ENCODE results near the gene GNAT3. TPM values are rescaled to one million over a fixed set of nuclear protein-coding genes. Genes with fewer than 3 reads are reported as not detected.

Gene GNAT3
- total RNA-seq, 1 experiment from 2014 or later, result 1.6 TPM

DNA sequence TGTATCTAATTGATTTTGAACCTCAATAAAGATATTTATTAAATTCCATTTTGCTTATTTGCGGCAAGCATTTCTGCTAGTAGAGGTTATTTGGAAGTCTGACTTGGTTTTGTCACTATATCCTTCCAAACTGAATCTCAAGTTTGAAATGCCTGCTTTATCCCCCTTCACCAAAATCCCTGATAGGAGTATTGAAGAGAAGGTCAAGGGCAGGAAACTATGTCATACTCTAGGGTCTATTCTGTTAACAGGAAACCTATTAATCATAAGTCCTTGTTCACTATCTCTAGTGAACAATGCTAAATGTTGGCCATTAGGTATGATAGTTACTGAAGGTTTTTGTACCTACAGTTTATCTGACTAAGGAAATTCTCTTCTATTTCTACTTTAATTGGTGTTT, 11.5 kb downstream of the GNAT3 start:
- DNase-seq (ENCODE audit: low read depth), result no peak

DNA sequence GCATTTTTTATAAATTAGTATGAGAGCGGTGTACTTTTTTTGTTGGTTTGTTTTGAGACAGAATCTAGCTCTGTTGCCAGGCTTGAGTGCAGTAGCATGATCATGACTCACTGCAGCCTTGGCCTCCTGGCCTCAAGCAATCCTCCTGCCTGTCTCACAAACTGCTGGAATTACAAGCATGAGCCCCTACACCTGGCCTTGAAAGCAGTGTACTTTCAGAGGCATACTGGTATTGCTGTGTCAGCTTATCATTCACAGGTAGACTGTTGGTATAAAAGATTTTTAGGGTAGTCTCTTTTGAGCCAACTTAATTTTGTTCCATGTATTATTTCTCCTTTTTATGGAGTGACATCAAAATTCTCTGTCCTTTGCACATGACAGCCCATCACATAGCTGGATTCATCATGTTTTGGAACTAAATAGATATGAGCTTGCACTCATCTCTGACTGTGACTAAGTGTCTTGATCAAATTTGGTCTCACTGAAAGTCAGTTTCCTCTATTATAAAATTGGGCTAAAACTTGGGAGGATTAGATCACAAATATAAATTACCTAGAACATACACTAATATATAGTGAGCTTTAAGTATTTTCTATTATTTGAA, 12.4 kb downstream of the GNAT3 start:
- DNase-seq (ENCODE audit: low read depth), result peak; percentile 96

DNA sequence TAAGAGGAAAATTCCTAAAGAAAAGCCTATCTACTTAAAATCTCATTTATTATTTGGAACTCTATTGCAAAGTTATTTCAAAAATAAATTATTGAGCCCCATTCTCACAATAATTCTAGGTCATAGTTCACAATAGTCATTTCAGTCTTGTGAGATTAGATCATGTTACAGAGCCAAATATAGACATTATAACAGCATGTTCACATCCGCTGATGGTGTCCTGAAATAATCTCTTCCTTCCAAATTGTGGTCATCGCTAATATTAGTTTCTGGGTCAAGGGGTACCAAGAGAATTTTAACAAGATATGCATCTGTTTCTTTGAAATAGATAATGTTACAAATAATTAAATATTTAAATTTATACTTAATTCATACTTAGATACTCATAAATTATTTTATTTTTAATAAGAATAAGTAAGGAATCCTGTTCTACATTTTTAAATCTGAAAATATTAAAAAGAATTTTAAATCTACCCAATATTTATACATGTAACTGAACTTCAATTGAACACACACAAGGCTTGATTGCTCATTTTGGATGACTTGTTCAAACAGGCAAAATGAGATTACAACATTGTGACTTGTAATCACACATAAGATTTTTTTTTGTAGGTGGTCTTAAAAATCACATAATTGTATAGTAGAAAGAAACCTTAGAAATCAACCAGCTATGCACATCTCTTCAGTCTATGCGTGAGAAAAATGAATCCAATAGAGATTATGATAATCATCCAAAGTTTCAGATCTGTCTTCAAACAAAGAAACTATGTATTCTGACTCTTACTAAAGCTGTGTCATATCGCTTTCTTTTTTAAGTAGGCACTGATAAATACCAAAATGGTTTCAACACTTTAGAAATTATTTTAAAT, 13.1 kb downstream of the GNAT3 start:
- peak; percentile 60 for DNase-seq (ENCODE audit: low read depth)

- peak; percentile 56 for DNase-seq (ENCODE audit: low read depth)
Measured at GRCh38 chr7:80496586-80496985, 15.3 kb downstream of the GNAT3 start.

DNA sequence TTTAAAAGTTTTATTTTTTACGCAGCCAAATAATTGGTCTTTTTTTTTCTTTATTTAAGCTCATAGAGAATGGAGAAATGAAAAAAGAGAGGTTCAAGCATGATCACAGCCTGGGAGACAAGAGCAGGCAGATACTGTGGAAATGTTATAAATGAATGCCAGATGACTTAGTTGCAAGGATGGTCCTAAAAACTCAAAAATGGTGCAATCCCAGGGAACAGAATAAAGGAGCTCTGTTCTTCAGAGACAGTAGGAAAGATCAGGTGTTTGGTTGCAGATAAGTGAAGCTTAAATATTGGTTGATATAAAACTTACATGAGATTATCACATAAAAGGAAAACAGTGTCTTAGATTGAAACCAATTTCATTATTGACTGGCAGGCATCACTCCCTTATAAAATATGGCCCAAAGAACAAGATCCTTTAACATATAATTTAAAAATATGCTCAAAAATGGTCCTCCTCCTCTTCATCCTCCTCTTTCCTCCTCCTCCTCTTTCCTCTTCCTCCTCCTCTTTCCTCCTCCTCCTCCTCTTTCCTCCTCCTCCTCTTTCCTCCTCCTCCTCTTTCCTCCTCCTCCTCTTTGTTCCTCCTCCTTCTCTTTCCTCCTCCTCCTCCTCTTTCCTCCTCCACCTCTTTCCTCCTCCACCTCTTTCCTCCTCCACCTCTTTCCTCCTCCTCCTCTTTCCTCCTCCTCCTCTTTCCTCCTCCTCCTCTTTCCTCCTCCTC, 18.6 kb downstream of the GNAT3 start:
- no peak for DNase-seq (ENCODE audit: low read depth)

DNA sequence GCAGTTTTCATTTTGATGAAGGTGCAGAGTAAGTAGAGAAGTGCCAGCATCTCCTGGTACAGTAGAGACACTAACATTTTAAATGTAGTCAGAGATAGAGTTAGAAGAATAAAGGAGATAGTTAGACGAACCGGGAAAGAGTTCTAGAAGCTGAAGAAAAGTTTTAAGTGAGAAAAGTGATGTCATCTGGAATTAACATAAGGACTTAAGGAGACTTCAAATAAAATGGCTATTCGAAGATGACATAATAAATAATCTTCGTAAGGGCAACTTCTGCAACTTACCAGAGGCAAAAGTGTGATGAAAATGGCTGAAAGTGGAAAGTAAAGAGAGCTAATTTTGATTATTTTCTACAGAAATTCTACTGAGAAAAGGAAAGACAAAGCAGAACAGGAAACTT, 20.4 kb downstream of the GNAT3 start:
- no peak for DNase-seq (ENCODE audit: low read depth)

GRCh38 chr7:80488851-80489370, 23.0 kb downstream of the GNAT3 start:
- no peak for DNase-seq (ENCODE audit: low read depth)

GRCh38 chr7:80488406-80488805, 23.5 kb downstream of the GNAT3 start:
- DNase-seq (ENCODE audit: low read depth), result no peak

GRCh38 chr7:80485721-80486120, 26.1 kb downstream of the GNAT3 start:
- no peak for DNase-seq (ENCODE audit: low read depth)

- no peak for DNase-seq (ENCODE audit: low read depth)
Measured at GRCh38 chr7:80482950-80483349, 28.9 kb downstream of the GNAT3 start.

DNA sequence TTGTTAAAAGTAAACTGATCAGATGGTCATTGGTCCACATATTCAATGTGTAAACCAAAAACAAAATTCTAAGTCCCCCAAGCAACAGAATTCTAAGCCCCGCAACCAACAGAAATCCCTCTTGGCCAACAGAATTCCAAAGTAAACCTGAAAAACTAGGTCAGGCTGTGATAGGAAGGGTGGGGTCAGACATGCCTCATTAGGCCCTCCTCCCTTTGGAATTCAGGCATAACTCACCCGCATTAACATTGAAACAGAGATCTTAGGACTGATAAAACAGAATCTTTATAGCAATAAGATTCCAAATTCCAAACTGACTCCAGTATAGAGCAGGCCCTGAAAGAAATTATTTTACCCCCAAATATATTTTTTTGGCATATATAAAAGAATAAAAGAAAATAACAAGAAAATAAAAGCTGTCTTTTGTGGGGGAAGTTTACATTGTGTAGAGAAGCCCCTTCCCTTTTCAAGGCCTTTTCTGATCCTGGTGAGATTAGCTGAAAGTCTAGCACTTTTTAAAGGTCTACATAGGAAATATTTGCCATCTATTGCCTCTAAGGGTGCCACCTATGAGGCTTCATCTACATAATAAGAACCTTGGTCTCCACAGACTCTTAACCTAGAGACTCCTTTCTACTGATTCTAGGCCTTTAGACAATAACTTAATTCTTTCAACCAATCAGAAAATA, 30.5 kb downstream of the GNAT3 start:
- peak; percentile 88 for DNase-seq (ENCODE audit: low read depth)

DNA sequence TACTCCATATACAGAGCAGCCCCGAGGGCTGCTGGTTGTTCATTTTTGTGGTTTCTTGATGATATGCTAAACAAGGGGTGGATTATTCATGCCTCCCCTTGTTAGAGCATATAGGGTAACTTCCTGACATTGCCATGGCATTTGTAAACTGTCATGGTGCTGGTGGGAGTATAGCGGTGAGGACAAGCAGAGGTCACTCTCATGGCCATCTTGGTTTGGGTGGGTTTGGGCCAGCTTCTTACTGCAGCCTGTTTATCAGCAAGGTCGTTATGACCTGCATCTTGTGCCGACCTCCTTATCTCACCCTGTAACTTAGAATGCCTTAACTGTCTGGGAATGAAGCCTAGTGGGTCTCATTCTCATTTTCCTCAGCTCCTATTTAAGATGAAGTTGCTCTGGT, 31.3 kb downstream of the GNAT3 start:
- peak; percentile 78 for DNase-seq (ENCODE audit: low read depth)

GRCh38 chr7:80478683-80479082, 33.2 kb downstream of the GNAT3 start:
- peak; percentile 89 for DNase-seq (ENCODE audit: low read depth)

DNA sequence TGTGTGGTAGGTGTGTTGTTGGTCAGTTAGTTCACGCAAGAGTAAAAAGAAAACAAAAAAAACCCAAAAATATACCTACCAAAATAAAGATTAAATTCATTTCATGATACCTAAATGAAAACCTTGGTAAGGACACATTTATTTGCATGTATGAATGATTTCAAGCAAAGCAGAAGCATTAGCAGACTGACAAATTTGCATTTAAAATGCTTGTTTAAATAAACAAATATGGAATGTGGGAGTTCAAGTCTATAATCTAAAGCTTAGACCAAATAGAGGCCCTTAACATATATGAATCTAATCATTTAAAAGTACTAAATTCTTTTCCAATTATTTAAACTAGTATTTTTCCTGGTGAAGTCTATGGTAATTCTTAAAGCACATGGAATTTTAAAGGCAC, 35.8 kb downstream of the GNAT3 start:
- DNase-seq (ENCODE audit: low read depth), result no peak

DNA sequence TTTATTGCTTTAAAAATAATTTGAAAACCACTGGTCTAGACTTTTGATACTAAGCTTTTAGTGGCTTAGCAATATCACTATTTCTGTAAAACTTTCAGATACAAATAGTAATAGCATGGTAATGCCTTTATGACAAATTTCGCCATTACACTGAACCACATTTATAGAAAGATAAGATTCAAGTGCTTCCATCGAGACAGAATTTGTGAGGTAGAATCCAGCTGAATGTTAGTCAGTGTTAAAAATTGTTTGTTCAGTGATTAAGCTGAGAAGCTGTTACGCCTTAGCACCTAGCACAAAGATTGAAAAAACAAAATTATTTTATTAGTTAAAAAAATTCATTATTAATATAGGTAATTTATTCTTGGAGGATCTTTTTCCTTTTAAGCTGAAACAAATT, 36.5 kb downstream of the GNAT3 start:
- DNase-seq (ENCODE audit: low read depth), result no peak

DNA sequence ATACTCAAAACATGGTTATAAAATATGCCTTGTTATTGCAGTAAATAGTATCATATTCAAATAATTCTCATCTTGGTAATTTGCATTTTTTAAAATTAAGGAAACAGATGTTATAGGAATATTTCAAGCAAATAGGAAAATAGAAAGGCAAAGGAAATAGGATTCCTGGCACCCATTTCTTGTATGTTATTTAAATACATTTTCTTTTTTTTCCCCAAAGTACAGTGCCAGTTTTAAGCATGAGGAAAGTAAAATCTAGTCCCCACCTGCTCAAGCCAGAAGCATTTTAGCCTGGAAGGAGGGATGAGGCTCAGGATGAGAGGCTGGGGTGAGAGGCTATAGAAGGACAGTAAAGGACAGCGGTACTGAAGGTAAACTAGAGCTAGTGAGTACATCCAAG, 38.1 kb downstream of the GNAT3 start:
- no peak for DNase-seq (ENCODE audit: low read depth)

- no peak for DNase-seq (ENCODE audit: low read depth)
Measured at GRCh38 chr7:80472491-80473200, 39.2 kb downstream of the GNAT3 start.

GRCh38 chr7:80468931-80469714, 42.7 kb downstream of the GNAT3 start:
- DNase-seq (ENCODE audit: low read depth), result peak; percentile 50

DNA sequence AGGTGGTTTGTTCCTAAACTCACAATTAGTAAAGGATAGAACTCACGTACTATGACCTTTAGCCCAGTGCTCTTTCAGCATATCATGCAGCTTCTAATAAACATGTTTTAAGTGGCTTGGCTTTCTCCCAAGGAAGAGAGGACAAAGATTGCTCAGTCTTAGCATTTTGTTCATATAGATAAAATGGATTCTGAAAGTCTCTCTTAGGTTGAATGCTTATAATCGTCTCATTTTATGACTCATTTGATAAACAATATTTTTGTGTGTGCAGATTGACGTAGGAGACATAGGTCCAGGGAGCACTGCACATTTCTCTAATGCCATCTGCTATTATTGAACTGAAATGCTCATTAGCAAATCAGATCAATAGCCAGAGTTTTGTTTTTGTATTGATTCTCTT, 44.8 kb downstream of the GNAT3 start:
- peak; percentile 63 for DNase-seq (ENCODE audit: low read depth)

- DNase-seq (ENCODE audit: low read depth), result peak; percentile 17
Measured at GRCh38 chr7:80466636-80467035, 45.2 kb downstream of the GNAT3 start.

Measured in M059J (cell line).